Keratinocyte (primary cell): ENCODE results near the gene PCAT6. TPM values are rescaled to one million over a fixed set of nuclear protein-coding genes. Genes with fewer than 3 reads are reported as not detected.

Experiments
- DNase-seq: peaks from one replicate; pipeline ENCODE4 v3.0.0-alpha.2; 2011; ENCODE audit warnings: low read depth, missing footprints, low spot score
- FAIRE-seq: peaks from 2 replicates; lab custom pipeline; 2011; peaks lifted over from hg19 to GRCh38; lab: Jason Lieb, UNC
- H2AFZ ChIP-seq: 2 replicates; pipeline ENCODE4 v1.6.0; 2012; ENCODE audit warnings: low read length, control low read depth, inconsistent platforms; ENCODE audit not compliant: control insufficient read depth
- H3K27ac ChIP-seq: 2 replicates; pipeline ENCODE4 v1.5.1; 2011; ENCODE audit warnings: low read length; ENCODE audit not compliant: control insufficient read depth, insufficient read depth
- H3K27me3 ChIP-seq: 3 replicates; pipeline ENCODE4 v1.6.0; 2011; ENCODE audit warnings: low read length; ENCODE audit not compliant: control insufficient read depth, insufficient read depth; ENCODE audit errors: extremely low read depth
- H3K36me3 ChIP-seq, 2 experiments: 2 replicates in 1 of 2; 3 replicates in 1 of 2; pipeline ENCODE4 v1.5.1; 2011; ENCODE audit warnings: low read length in 2 of 2, mild to moderate bottlenecking in 1 of 2; ENCODE audit not compliant: control insufficient read depth in 2 of 2, insufficient read depth in 2 of 2; ENCODE audit errors: extremely low read depth in 1 of 2
- H3K4me1 ChIP-seq: 3 replicates; pipeline ENCODE4 v1.5.1; 2011; ENCODE audit warnings: low read length; ENCODE audit not compliant: control insufficient read depth, insufficient read depth; ENCODE audit errors: extremely low read depth
- H3K4me2 ChIP-seq: 3 replicates; pipeline ENCODE4 v1.6.0; 2011; ENCODE audit warnings: low read depth, low read length; ENCODE audit not compliant: control insufficient read depth, insufficient read depth; ENCODE audit errors: extremely low read depth
- H3K4me3 ChIP-seq, 3 experiments: fragments of 200-600 bp in 1 of 3; sonication (generic) in 1 of 3; 2 replicates in 2 of 3; 3 replicates in 1 of 3; pipeline ENCODE4 v1.5.1; 2011 to 2016; ENCODE audit warnings: low read length in 3 of 3, mild to moderate bottlenecking in 3 of 3, control low read depth in 2 of 3, inconsistent platforms in 1 of 3, low read depth in 1 of 3, mixed read lengths in 1 of 3, mixed run types in 1 of 3, moderate library complexity in 1 of 3; ENCODE audit not compliant: control insufficient read depth in 2 of 3, insufficient read depth in 2 of 3; ENCODE audit errors: extremely low read depth in 1 of 3
- H3K79me2 ChIP-seq: 2 replicates; pipeline ENCODE4 v1.6.0; 2012; ENCODE audit warnings: low read length; ENCODE audit not compliant: control insufficient read depth, insufficient read depth
- H3K9ac ChIP-seq: 3 replicates; pipeline ENCODE4 v1.6.0; 2011; ENCODE audit warnings: low read length; ENCODE audit not compliant: control insufficient read depth, insufficient read depth; ENCODE audit errors: extremely low read depth
- H3K9me1 ChIP-seq: 3 replicates; pipeline ENCODE4 v1.6.0; 2011; ENCODE audit warnings: low read length; ENCODE audit not compliant: control insufficient read depth, insufficient read depth; ENCODE audit errors: extremely low read depth
- H3K9me3 ChIP-seq: 2 replicates; pipeline ENCODE4 v1.5.1; 2012; ENCODE audit warnings: low read depth, low read length; ENCODE audit not compliant: control insufficient read depth
- H4K20me1 ChIP-seq: 3 replicates; pipeline ENCODE4 v1.6.0; 2011; ENCODE audit warnings: low read length; ENCODE audit not compliant: control insufficient read depth, insufficient read depth; ENCODE audit errors: extremely low read depth
- CTCF ChIP-seq, 3 experiments: IDR thresholded peaks in 1 of 3; conservative IDR thresholded peaks in 1 of 3; optimal IDR thresholded peaks in 1 of 3; 2 replicates in 2 of 3; 3 replicates in 1 of 3; pipeline versions ENCODE3 to v1.5.1; 2011; ENCODE audit warnings: low read length in 3 of 3, mild to moderate bottlenecking in 3 of 3, moderate library complexity in 2 of 3, control low read depth in 1 of 3, inconsistent platforms in 1 of 3; ENCODE audit not compliant: insufficient read depth in 2 of 3; ENCODE audit errors: extremely low read depth in 1 of 3
- EZH2 ChIP-seq: IDR thresholded peaks from one replicate; pipeline ENCODE4 v1.6.1; 2012; ENCODE audit warnings: inconsistent platforms, mild to moderate bottlenecking, low read length, moderate library complexity
- dilution Hi-C: fragments of 300-500 bp; cut with MboI; formaldehyde crosslinking; loops from one replicate; pipeline ENCODE4 v1.7.0; 2020; ENCODE audit warnings: low sequenced_read_pairs; ENCODE audit not compliant: extremely low pct_ligation_motif_present
- polyA plus RNA-seq, 5 experiments: library from polyadenylated mRNA; depleted of rRNA in 3 of 5; stranded (reverse) in 3 of 5; stranded (forward) in 1 of 5; unstranded in 1 of 5; fragments of >200 nt; gene quantifications; 1 replicate in 1 of 5; 2 replicates in 3 of 5; 3 replicates in 1 of 5; pipeline versions ENCODE4 v1.2.1 to v1.2.3, GENCODE V29; 2011 to 2012; ENCODE audit warnings: missing spikeins in 2 of 5, low read depth in 1 of 5, low replicate concordance in 1 of 5

Gene PCAT6
- polyA plus RNA-seq, 1 donor (not counting 4 experiments of a cell fraction or from before 2014, with no cell fraction given) = 1.6 TPM

DNA sequence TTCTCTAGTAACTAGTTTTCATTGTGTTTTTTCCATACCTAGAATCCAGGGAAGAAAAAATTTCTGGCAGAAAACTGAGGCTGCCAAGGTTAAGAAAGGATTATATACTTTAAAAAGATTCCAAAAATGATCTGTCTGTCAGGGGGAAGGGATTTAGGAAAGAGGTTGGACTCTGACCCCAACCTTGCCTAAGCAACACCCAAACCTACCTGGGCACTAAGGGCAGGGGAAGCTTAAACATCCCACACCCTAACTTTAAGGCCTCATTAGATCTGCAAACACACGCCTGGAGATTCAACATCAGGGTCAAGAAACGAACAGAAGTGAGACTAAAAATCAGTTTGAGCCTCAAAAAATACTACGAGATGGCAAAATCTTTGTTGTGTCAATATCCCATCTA, 22.0 kb upstream of the PCAT6 start:
- no peak overlapping the region for H3K27ac ChIP-seq
- H3K9me1 ChIP-seq = no peaks in the 10 kb centered on the region
- H3K4me3 ChIP-seq = no peak overlapping the region
- no peaks in the 10 kb centered on the region for H3K36me3 ChIP-seq
- no peaks in the 10 kb centered on the region for H3K9me3 ChIP-seq
- dilution Hi-C loops = loop anchor here (5.0 kb wide), 1 partner anchor 41 kb away; no protein-coding TSS in a partner anchor
- no peak overlapping the region for H2AFZ ChIP-seq
- peaks cover 23% of the 10 kb centered on the region for H4K20me1 ChIP-seq
- no peak overlapping the region for H3K9ac ChIP-seq
- peaks cover 92% of the 10 kb centered on the region for H3K79me2 ChIP-seq
- FAIRE-seq = no peak
- TF ChIP-seq EZH2 (no peak), CTCF (optimal IDR thresholded peaks at IDR 0.05 in 1 of 3, IDR thresholded peaks at IDR 0.05 in 1 of 3, conservative IDR thresholded peaks at IDR 0.05 in 1 of 3; ENCODE audit: extremely low read depth in 1 of 3, insufficient read depth in 2 of 3, low read length in 3 of 3) (no peak)
- H3K27me3 ChIP-seq = no peaks in the 10 kb centered on the region
- H3K4me2 ChIP-seq = no peak overlapping the region
- no peak for DNase-seq
- no peaks in the 10 kb centered on the region for H3K4me1 ChIP-seq

DNA sequence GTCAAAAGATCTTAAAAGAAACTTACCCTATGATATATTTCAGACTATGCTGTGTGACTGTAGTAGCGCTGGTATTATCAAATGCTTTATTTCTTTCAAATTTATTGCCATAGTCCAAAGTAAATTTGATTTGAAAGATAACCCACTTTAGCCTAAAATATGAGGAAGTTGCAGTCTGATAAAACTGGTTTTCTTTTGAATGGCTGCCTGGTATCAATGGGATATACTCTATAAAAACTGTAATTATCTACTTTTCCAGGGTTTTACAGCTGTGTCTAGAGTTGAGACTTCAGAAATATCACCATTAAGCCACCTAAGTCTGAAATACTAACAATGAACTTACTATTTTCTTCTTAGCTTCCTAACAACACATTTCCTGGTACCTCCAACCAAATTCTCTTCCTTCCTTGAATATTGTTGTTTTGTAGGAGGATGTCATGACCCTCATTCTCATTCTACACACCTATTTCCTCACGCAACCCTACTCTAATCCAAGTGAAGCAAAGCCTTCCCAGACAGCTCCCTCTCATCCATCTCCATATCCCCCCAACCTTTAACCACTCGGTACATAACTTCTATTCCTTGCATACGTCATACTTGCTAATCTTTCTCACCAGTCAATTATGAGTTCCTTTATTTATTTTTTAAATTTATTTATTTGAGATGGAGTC, 19.5 kb upstream of the PCAT6 start:
- H3K27me3 ChIP-seq = no peaks in the 10 kb centered on the region
- H3K27ac ChIP-seq = no peak overlapping the region
- no peak overlapping the region for H3K9ac ChIP-seq
- no peak overlapping the region for H3K4me3 ChIP-seq
- no peak overlapping the region for H3K4me2 ChIP-seq
- H3K9me3 ChIP-seq = no peaks in the 10 kb centered on the region
- DNase-seq (no peak), FAIRE-seq (no peak)
- peaks cover 92% of the 10 kb centered on the region for H3K79me2 ChIP-seq
- TF ChIP-seq CTCF (optimal IDR thresholded peaks at IDR 0.05 in 1 of 3, IDR thresholded peaks at IDR 0.05 in 1 of 3, conservative IDR thresholded peaks at IDR 0.05 in 1 of 3; ENCODE audit: extremely low read depth in 1 of 3, insufficient read depth in 2 of 3, low read length in 3 of 3) (no peak), EZH2 (no peak)
- H4K20me1 ChIP-seq = peaks cover 32% of the 10 kb centered on the region
- peaks cover 3% of the 10 kb centered on the region for H3K9me1 ChIP-seq
- no peaks in the 10 kb centered on the region for H3K4me1 ChIP-seq
- dilution Hi-C loops = no loop called here
- H2AFZ ChIP-seq = no peak overlapping the region
- peaks cover 0 to 2% of the 10 kb centered on the region in 2 experiments for H3K36me3 ChIP-seq
